Measurements from ENCODE around the gene PNLIPRP2. TPM values are rescaled to one million over a fixed set of nuclear protein-coding genes. Genes with fewer than 3 reads are reported as not detected.

PNLIPRP2 gene
- total RNA-seq, 1 experiment from 2014 or later = 0.24 TPM

GRCh38 chr10:116614796-116615195 lies 6.0 kb upstream of the PNLIPRP2 start:
- no peak overlapping the region for H2AFZ ChIP-seq (ENCODE audit: low read length)
- Mint-ChIP-seq H3K27ac (no peak overlapping the region; a peak in 1 of 7 replicates), H3K36me3 (ENCODE audit: insufficient read depth in 1 of 3, low read depth in 3 of 3) (peaks cover 0 to 4% (median 4%) of the 10 kb centered on the region in 3 experiments; a peak in 2 of 7 replicates), H3K27me3 (ENCODE audit: low read depth) (peaks cover 12% of the 10 kb centered on the region), H3K4me1 (peaks cover 10 to 18% of the 10 kb centered on the region in 2 experiments), H3K9me3 (peaks cover 9 to 13% of the 10 kb centered on the region in 2 experiments; a peak in 3 of 5 replicates), H3K4me3 (no peak overlapping the region)
- no peak overlapping the region for H3K4me2 ChIP-seq (ENCODE audit: insufficient read depth, insufficient read length, low read length)
- no peaks in the 10 kb centered on the region for H4K20me1 ChIP-seq (ENCODE audit: control insufficient read depth, insufficient read depth, insufficient read length)
- H3K27ac ChIP-seq (ENCODE audit: insufficient read length, low read depth, low read length) = no peak overlapping the region
- no peak overlapping the region for H2BK120ac ChIP-seq (ENCODE audit: low read depth, low read length, poor library complexity, severe bottlenecking)
- no CpG with 5 or more reads among the region's 2 CpGs for WGBS (ENCODE audit: extremely low coverage, insufficient read length, low lambda C conversion rate)
- H3K23me2 ChIP-seq (ENCODE audit: insufficient read length, low read depth, low read length, poor library complexity, severe bottlenecking) = no peaks in the 10 kb centered on the region
- no peaks in the 10 kb centered on the region; the same call in 1 of the 2 replicates for H3K27me3 ChIP-seq (ENCODE audit: insufficient read depth, low read length)
- no peak overlapping the region for H3K23ac ChIP-seq (ENCODE audit: insufficient read length, low read depth, low read length)
- no peak for DNase-seq
- no peak overlapping the region for H3K4ac ChIP-seq (ENCODE audit: low read depth, low read length)
- no peak overlapping the region for H3K18ac ChIP-seq (ENCODE audit: insufficient read length, low read depth, low read length)
- H2BK20ac ChIP-seq (ENCODE audit: low read depth, low read length, poor library complexity, severe bottlenecking) = no peak overlapping the region
- no peaks in the 10 kb centered on the region for H3K4me1 ChIP-seq (ENCODE audit: insufficient read depth, low read length)
- H2BK5ac ChIP-seq (ENCODE audit: insufficient read length, low read length) = no peak overlapping the region
- no peak overlapping the region for H4K91ac ChIP-seq (ENCODE audit: insufficient read length, low read depth, low read length)
- H3K9me3 ChIP-seq (ENCODE audit: control insufficient read depth, low read depth, low read length) = no peaks in the 10 kb centered on the region
- H2AK5ac ChIP-seq (ENCODE audit: insufficient read length, low read length) = no peak overlapping the region
- no peak overlapping the region for H3K9ac ChIP-seq (ENCODE audit: extremely low read depth, insufficient read length, low read length)
- H3K79me2 ChIP-seq (ENCODE audit: insufficient read depth, low read length) = no peaks in the 10 kb centered on the region
- no peak overlapping the region for H3K14ac ChIP-seq (ENCODE audit: insufficient read depth, low read length)
- no peak overlapping the region for H3K56ac ChIP-seq (ENCODE audit: insufficient read length, low read depth, low read length)
- no peak overlapping the region for H4K8ac ChIP-seq (replicated peaks; ENCODE audit: insufficient read length, low read depth, low read length)
- H3T11ph ChIP-seq (ENCODE audit: low read length) = no peak overlapping the region
- no peak overlapping the region for H4K5ac ChIP-seq (ENCODE audit: insufficient read length, low read depth, low read length)
- no peak for TF ChIP-seq CTCF (conservative IDR thresholded peaks at IDR 0.05)
- H3K79me1 ChIP-seq (ENCODE audit: insufficient read depth, low read depth, low read length, poor library complexity, severe bottlenecking) = no peaks in the 10 kb centered on the region
- H2BK15ac ChIP-seq (ENCODE audit: low read depth, low read length) = no peak overlapping the region
- no peak overlapping the region for H2BK12ac ChIP-seq (ENCODE audit: insufficient read length, low read depth, low read length)
